ENCODE measurements around the gene TMEM9. TPM values are rescaled to one million over a fixed set of nuclear protein-coding genes. Genes with fewer than 3 reads are reported as not detected.

Gene TMEM9
- total and polyA plus RNA-seq, 9 of the 15 experiments (the other 6 are each of a cell fraction or from before 2014, with no cell fraction given), result 30.4 to 107 (median 67.6) TPM

DNA sequence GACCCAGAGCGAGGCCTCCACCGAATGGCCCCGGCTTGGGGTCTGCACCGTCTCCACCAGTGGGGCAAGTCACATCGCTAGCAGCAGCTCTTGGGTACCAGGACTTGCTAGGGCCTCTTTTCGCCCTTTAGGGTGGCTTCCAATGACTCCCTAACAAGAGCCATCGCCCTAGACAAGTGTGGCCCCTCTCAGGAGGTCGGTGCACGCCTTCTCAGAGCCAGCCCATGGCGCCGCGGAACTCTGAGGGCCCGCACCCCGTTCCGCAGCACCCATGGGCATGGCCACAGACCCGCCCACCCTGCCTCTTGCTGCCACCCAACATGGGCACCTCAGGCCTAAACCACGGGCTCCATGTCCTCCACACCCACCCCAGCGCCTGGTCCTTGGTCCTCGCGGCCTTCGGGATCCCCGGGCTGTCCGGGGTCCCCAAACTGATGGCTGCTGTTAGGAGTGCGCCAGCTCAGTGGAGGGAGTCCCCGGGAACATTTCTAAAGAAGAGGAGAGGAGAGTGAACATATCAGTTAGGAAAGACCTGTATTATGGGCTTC, 38.8 kb downstream of the TMEM9 start:
- in situ Hi-C loops (cut with MboI), result no loop called here

More for the DNA sequence above, 38.8 kb downstream of the TMEM9 start:
- peaks cover 20 to 50% of the 10 kb centered on the region in 2 experiments; a peak in 4 of 5 replicates for H3K27me3 ChIP-seq (ENCODE audit: control insufficient read depth in 2 of 2, insufficient read depth in 2 of 2, low read length in 2 of 2)
- H4K20me1 ChIP-seq (replicated peaks; ENCODE audit: control insufficient read depth, insufficient read depth, low read length), result peaks cover 8% of the 10 kb centered on the region; the same call in 1 of the 2 replicates
- FAIRE-seq (no peak), DNase-seq (ENCODE audit: extremely low read depth in 1 of 4, low spot score in 3 of 4) (no peak), ATAC-seq (no peak)
- no peak overlapping the region for H2AFZ ChIP-seq (ENCODE audit: low read depth, low read length)
- BruUV-seq (replicated peaks), result no TSS peak
- H3K36me3 ChIP-seq (ENCODE audit: control insufficient read depth, insufficient read depth, low read length), result no peaks in the 10 kb centered on the region
- no peaks in the 10 kb centered on the region for H3K9me1 ChIP-seq (ENCODE audit: control insufficient read depth, insufficient read depth, low read length)
- ChIA-PET POLR2A (interaction anchor here (1.1 kb wide), 1 partner anchor 29 kb away, joined by 5 read pairs; no protein-coding TSS in a partner anchor), CTCF (ENCODE audit: low intra/inter-chr PET ratio) (no interaction called here)
- no peak overlapping the region for H3K27ac ChIP-seq (ENCODE audit: extremely low read depth, low read depth, low read length)
- 45% methylated on average over 22 of the region's 25 CpGs for WGBS (ENCODE audit: insufficient coverage, low coverage, missing lambda C conversion rate)
- intact Hi-C loops (cut with micrococcal nuclease), result loop anchor here (10.0 kb wide), 1 partner anchor 71 kb away; no protein-coding TSS in a partner anchor
- H3K4me2 ChIP-seq (ENCODE audit: insufficient read depth, low read length), result no peak overlapping the region
- no peaks in the 10 kb centered on the region for H3K79me2 ChIP-seq (ENCODE audit: control insufficient read depth, insufficient read depth, low read length)
- TF ChIP-seq MYC (IDR thresholded peaks at IDR 0.05; ENCODE audit: low read depth, low read length), result no peak
- TF ChIP-seq MYC (CRISPR knock-in tag; IDR thresholded peaks at IDR 0.05; ENCODE audit: borderline replicate concordance, low read depth), result no peak
- no peak for TF ChIP-seq NFE2L1 (tag; IDR thresholded peaks at IDR 0.05; ENCODE audit: borderline replicate concordance, low read depth)
- no peak for TF ChIP-seq PHF8 (IDR thresholded peaks at IDR 0.05; ENCODE audit: borderline replicate concordance, low read length)
- no peak for TF ChIP-seq MEF2A (IDR thresholded peaks at IDR 0.05; ENCODE audit: control insufficient read depth, low read depth, low read length)
- TF ChIP-seq, protein P1, sequence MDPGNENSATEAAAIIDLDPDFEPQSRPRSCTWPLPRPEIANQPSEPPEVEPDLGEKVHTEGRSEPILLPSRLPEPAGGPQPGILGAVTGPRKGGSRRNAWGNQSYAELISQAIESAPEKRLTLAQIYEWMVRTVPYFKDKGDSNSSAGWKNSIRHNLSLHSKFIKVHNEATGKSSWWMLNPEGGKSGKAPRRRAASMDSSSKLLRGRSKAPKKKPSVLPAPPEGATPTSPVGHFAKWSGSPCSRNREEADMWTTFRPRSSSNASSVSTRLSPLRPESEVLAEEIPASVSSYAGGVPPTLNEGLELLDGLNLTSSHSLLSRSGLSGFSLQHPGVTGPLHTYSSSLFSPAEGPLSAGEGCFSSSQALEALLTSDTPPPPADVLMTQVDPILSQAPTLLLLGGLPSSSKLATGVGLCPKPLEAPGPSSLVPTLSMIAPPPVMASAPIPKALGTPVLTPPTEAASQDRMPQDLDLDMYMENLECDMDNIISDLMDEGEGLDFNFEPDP (CRISPR knock-in tag; IDR thresholded peaks at IDR 0.05), result no peak
- no peak for TF ChIP-seq PRMT5 (CRISPR knock-in tag; IDR thresholded peaks at IDR 0.05)
- no peak for TF ChIP-seq ZNF444 (CRISPR knock-in tag; IDR thresholded peaks at IDR 0.05)
- TF ChIP-seq RCOR1 (IDR thresholded peaks at IDR 0.05; ENCODE audit: borderline replicate concordance in 1 of 2, low read depth in 2 of 2, low read length in 2 of 2), result no peak
- TF ChIP-seq, protein P2, sequence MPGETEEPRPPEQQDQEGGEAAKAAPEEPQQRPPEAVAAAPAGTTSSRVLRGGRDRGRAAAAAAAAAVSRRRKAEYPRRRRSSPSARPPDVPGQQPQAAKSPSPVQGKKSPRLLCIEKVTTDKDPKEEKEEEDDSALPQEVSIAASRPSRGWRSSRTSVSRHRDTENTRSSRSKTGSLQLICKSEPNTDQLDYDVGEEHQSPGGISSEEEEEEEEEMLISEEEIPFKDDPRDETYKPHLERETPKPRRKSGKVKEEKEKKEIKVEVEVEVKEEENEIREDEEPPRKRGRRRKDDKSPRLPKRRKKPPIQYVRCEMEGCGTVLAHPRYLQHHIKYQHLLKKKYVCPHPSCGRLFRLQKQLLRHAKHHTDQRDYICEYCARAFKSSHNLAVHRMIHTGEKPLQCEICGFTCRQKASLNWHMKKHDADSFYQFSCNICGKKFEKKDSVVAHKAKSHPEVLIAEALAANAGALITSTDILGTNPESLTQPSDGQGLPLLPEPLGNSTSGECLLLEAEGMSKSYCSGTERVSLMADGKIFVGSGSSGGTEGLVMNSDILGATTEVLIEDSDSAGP (CRISPR knock-in tag; IDR thresholded peaks at IDR 0.05), result no peak
- H3K4me1 ChIP-seq (replicated peaks in 1 of 2; ENCODE audit: control insufficient read depth in 2 of 2, insufficient read depth in 2 of 2, low read length in 2 of 2), result peaks cover 0 to 7% of the 10 kb centered on the region in 2 experiments; a peak in 2 of 5 replicates
- H3K9ac ChIP-seq (ENCODE audit: insufficient read depth in 1 of 2, low read depth in 2 of 2, low read length in 2 of 2), result no peak overlapping the region
- no peak overlapping the region for H3K4me3 ChIP-seq
- no peaks in the 10 kb centered on the region for H3K9me3 ChIP-seq (replicated peaks; ENCODE audit: control insufficient read depth, insufficient read depth, low read depth, low read length)

Data from K562 (cell line).